GM15510 (cell line): ENCODE results near the gene FBN1.

Source experiments
- POLR2A ChIP-seq: IDR thresholded peaks from 3 replicates; pipeline ENCODE4 v1.6.1; 2011; ENCODE audit warnings: borderline replicate concordance; ENCODE audit not compliant: insufficient read length; ENCODE audit errors: extremely low read depth

The FBN1 gene

GRCh38 chr15:48667701-48668100, 22.2 kb upstream of the FBN1 start:
- no peak for TF ChIP-seq POLR2A

GRCh38 chr15:48664436-48664835, 18.9 kb upstream of the FBN1 start:
- TF ChIP-seq POLR2A: no peak

DNA sequence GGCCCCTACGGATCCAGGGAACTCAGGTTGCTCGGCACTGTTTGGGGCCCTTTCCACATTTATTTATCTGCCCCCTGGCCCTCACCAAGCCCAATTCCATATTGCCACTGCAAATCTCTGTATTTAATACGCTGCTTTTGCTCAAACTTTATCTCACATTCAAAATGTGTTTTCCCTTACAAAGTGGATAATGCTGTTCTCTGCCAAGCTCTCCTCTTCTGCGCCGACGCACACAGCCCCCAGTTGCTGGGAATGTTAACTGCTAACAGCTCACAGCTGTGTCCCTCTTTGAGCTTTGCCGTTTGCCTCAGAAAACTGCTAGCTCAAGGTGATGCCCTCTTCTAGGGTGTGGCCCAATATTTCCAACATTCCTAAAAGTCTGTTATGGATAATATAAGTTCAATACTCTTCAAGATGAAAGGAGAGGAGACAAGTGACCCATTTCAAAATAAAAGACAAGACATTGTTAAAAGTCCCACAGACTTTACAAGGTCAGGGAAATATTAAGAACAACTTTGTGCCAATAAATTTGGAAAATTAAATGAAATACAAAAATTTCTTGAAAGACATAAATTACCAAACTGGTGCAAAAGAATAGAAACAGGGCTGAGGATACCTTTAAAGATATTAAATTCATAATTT, 12.6 kb upstream of the FBN1 start:
- TF ChIP-seq POLR2A: no peak

DNA sequence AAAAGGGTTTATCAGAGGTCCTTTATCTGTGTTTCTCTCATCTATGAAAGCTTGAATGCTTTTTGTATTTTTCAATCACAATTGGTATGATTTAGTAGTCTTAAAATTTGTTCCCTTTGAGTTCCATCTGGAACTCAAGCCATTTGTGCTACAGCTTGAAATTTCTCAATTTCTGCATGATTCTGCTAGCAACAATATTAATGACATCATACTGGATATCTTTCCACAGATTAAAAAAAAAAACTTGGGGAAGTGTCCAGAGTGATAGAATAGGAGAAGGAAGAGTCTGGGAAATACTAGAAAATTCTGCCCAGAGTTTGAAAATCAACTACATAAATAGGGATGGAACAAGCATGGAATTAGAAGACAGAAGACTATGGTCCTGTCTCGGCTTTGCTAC, 9.3 kb upstream of the FBN1 start:
- TF ChIP-seq POLR2A: no peak

- no peak for TF ChIP-seq POLR2A
These were observed 8.6 kb upstream of the FBN1 start for GRCh38 chr15:48653913-48654670.

- TF ChIP-seq POLR2A: no peak
These were observed 7.7 kb upstream of the FBN1 start for GRCh38 chr15:48653216-48653615.

DNA sequence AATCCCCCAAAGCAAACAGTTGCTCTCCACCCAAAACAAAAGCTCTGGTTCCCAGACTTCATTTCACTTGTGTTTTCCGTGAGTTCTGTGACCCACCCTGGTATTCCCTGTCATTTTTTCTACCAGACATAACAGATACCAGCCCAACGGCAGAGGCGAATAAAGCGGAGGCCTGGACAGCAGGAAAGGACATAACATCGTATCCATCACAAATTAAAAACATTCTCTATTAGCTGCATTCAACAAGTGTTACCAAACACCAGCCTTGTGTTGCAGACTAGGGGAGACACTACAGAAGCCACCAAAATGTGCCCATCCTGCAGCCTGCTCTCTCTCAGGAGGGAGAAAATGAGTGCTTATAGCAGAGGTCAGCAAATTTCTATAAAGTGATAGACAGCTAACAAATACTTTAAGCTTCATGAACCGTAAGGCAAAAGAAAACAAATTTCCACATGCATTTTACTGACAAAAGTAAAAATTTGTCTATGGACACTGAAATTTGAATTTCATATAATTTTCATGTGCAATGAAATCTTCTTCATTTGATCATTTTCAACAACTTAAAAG, 7.1 kb upstream of the FBN1 start:
- no peak for TF ChIP-seq POLR2A

GRCh38 chr15:48650931-48651330, 5.4 kb upstream of the FBN1 start:
- no peak for TF ChIP-seq POLR2A

DNA sequence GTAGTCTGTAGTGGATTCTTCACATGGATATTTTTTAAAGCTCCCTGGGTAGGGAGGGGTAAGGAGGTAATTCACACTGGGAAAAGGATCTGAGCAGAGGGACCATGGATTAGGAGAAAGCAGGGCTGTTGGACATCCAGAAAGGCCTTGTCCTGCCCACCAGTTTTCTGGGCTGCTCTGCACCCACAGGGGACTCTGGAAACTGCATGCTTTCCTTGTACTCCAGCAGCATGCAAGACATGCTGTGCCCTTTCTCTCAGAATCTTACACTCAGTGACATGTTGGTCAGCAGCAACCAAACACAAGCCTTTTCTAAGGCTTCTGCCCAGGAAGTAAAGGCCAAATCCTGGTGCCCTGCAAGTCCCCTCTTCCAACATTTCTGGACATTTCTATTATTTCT, 2.5 kb upstream of the FBN1 start:
- no peak for TF ChIP-seq POLR2A

GRCh38 chr15:48646331-48646730, 822 bp upstream of the FBN1 start:
- no peak for TF ChIP-seq POLR2A

GRCh38 chr15:48644827-48645557, 517 bp downstream of the FBN1 start:
- no peak for TF ChIP-seq POLR2A

GRCh38 chr15:48644467-48644826, 1.1 kb downstream of the FBN1 start:
- no peak for TF ChIP-seq POLR2A

GRCh38 chr15:48643776-48644466, 1.6 kb downstream of the FBN1 start:
- no peak for TF ChIP-seq POLR2A

DNA sequence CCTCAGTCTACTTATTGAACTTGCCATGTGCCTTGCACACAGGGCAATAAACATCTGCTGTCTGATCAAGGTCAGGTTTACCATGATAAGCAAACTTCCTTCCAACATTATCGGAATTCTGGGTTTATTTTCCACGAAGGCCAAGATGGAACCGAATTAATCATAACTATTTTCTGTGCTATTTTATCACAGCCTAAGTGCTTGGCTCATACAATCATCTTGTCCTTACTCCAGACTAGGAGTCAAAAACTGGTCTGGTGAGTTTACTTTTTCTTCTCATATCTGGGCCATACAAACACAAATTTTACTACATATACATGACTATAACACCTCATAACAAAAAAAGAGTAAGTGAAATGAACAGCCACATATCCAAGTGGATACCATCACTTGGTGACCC, 2.3 kb downstream of the FBN1 start:
- TF ChIP-seq POLR2A: no peak

DNA sequence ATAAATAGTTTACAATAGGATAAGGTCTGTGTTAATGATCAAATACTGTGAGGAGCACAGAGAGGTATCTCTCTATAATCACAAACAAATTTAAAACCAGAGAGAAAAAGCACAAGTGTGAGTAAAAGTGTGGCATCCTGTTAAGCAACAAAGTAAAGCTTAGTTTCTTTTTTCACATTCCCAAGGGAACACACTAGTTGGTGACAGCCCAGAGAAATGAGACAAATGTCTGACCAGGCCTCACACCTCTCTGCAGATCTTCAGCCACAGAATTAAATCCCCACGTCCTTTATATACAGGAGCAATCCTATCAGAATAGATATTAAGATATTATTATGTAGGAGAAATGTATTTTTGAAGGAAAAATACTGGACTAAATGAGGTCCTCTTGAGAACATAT, 2.7 kb downstream of the FBN1 start:
- TF ChIP-seq POLR2A: no peak
